DND-41 (cell line): ENCODE data around the gene ZNRF2.
"Not testable (repeated sequence)": the region's sequence is repeated elsewhere in the genome, so short reads cannot be mapped to it uniquely, and the experiment has no call there.

Experiments
- ATAC-seq: fragments of 200-7000 bp; cut with Tn5 transposase; 3 replicates; pipeline ENCODE4 v1.9.1; 2021; ENCODE audit warnings: low read depth; ENCODE audit not compliant: insufficient read depth
- DNase-seq: peaks from one replicate; pipeline ENCODE4 v3.0.0-alpha.2; 2020
- H2AFZ ChIP-seq: 2 replicates; pipeline ENCODE4 v1.6.0; 2012; ENCODE audit warnings: low read depth, low read length
- H3K27ac ChIP-seq: 2 replicates; pipeline ENCODE4 v1.5.1; 2012; ENCODE audit warnings: low read length, inconsistent platforms
- H3K27me3 ChIP-seq: fragments of 200-600 bp; sonication (generic); 2 replicates; pipeline ENCODE4 v1.6.0; 2012; ENCODE audit warnings: low read length, mild to moderate bottlenecking, inconsistent platforms; ENCODE audit not compliant: insufficient read depth, poor library complexity
- H3K36me3 ChIP-seq: 2 replicates; pipeline ENCODE4 v1.5.1; 2012; ENCODE audit warnings: low read length, inconsistent platforms; ENCODE audit not compliant: insufficient read depth
- H3K4me1 ChIP-seq: 2 replicates; pipeline ENCODE4 v1.5.1; 2012; ENCODE audit warnings: mild to moderate bottlenecking, low read length; ENCODE audit not compliant: insufficient read depth
- H3K4me2 ChIP-seq: 2 replicates; pipeline ENCODE4 v1.6.0; 2012; ENCODE audit warnings: mild to moderate bottlenecking, moderate library complexity, low read length, inconsistent platforms; ENCODE audit not compliant: insufficient read depth
- H3K4me3 ChIP-seq, 2 experiments: fragments of 200-600 bp in 1 of 2; shearing (Covaris generic) in 1 of 2; 2 replicates each; pipeline ENCODE4 v1.5.1; 2012 to 2016; ENCODE audit warnings: inconsistent platforms in 2 of 2, low read length in 2 of 2, mild to moderate bottlenecking in 2 of 2, low read depth in 1 of 2, moderate library complexity in 1 of 2
- H3K79me2 ChIP-seq: 2 replicates; pipeline ENCODE4 v1.6.0; 2012; ENCODE audit warnings: low read length, inconsistent platforms; ENCODE audit not compliant: insufficient read depth
- H3K9ac ChIP-seq: 2 replicates; pipeline ENCODE4 v1.6.0; 2012; ENCODE audit warnings: low read depth, mild to moderate bottlenecking, inconsistent platforms, low read length, moderate library complexity
- H3K9me3 ChIP-seq: 2 replicates; pipeline ENCODE4 v1.5.1; 2012; ENCODE audit warnings: low read length, moderate library complexity, mild to moderate bottlenecking, inconsistent platforms; ENCODE audit not compliant: insufficient read depth, severe bottlenecking
- H4K20me1 ChIP-seq: 2 replicates; pipeline ENCODE4 v1.6.0; 2012; ENCODE audit warnings: low read length; ENCODE audit not compliant: insufficient read depth
- EZH2 ChIP-seq: IDR thresholded peaks from 3 replicates; pipeline ENCODE4 v1.6.1; 2012; ENCODE audit warnings: borderline replicate concordance, low read depth, mild to moderate bottlenecking, moderate library complexity, low read length, inconsistent platforms; ENCODE audit not compliant: severe bottlenecking
- TF ChIP-seq, protein P1 (sequence below): IDR thresholded peaks from 2 replicates; pipeline ENCODE4 v1.5.1; 2012; ENCODE audit warnings: borderline replicate concordance, low read length, moderate library complexity, mild to moderate bottlenecking; ENCODE audit not compliant: poor library complexity, severe bottlenecking; ENCODE audit errors: extremely low read depth

The ZNRF2 gene

DNA sequence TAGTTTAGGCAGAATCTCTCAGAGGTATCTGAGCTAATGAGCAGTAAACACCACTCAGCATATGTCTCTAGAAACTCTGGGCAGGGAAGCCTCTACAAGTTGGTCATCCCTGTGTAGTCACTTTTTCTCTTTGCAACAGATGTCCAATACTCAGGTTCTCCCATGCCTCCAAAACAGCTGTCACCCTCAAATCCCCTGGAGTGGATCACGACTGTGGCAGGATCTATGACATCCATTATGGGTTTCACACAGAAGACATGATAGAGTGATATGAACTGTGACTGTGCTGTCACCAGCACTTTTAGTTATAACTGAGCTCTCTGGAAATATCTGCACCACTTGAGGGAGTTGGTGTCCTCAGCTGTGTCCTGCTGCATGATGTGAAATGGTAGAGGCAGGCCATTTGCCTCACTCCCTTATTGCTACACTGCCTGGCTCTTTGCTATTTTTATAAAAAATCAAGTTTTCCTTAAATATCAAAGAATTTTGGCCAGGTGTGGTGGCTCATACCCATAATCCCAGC lies 24.1 kb upstream of the ZNRF2 start:
- no peaks in the 10 kb centered on the region for H3K4me1 ChIP-seq
- no peak overlapping the region for H3K4me2 ChIP-seq
- no peak overlapping the region for H3K27ac ChIP-seq
- TF ChIP-seq, protein P1, sequence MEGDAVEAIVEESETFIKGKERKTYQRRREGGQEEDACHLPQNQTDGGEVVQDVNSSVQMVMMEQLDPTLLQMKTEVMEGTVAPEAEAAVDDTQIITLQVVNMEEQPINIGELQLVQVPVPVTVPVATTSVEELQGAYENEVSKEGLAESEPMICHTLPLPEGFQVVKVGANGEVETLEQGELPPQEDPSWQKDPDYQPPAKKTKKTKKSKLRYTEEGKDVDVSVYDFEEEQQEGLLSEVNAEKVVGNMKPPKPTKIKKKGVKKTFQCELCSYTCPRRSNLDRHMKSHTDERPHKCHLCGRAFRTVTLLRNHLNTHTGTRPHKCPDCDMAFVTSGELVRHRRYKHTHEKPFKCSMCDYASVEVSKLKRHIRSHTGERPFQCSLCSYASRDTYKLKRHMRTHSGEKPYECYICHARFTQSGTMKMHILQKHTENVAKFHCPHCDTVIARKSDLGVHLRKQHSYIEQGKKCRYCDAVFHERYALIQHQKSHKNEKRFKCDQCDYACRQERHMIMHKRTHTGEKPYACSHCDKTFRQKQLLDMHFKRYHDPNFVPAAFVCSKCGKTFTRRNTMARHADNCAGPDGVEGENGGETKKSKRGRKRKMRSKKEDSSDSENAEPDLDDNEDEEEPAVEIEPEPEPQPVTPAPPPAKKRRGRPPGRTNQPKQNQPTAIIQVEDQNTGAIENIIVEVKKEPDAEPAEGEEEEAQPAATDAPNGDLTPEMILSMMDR: no peak
- TF ChIP-seq EZH2: no peak
- no peak overlapping the region for H3K4me3 ChIP-seq
- ATAC-seq: no peak
- no peaks in the 10 kb centered on the region for H3K36me3 ChIP-seq
- DNase-seq: no peak
- H2AFZ ChIP-seq: no peak overlapping the region
- H3K27me3 ChIP-seq: no peaks in the 10 kb centered on the region
- no peaks in the 10 kb centered on the region for H3K9me3 ChIP-seq
- no peaks in the 10 kb centered on the region for H3K79me2 ChIP-seq
- no peaks in the 10 kb centered on the region for H4K20me1 ChIP-seq
- H3K9ac ChIP-seq: no peak overlapping the region

DNA sequence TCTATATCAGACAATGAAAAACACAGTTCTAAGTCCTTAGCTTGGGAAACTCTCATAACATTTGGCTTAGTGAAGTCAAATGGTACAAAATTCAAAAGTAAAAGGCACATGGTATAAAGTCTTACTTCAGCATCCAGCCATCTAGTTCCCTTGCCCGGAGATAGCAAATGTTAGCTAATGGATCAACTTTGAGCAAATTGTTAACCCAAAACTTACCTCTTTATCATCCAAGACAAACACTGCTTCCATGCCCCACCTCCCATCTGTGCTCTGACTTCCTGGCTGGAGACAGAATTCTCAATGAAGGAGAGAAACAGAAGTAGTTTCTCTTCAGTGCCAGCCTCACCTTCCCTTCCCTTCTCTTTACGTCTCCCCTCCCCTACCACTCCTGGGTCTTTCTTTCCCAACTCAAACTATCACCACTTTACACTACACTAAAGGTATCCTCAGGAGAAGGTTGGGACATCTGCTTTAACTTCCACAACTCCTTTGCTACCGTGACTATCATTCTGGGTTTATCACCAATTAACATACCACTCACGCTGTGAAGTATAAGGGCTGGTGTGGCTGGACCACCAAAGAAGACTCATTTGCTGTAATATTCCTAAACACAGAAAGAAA lies 21.2 kb upstream of the ZNRF2 start:
- Histone ChIP-seq H3K27ac (no peak overlapping the region), H3K9ac (no peak overlapping the region), H3K79me2 (no peaks in the 10 kb centered on the region), H3K36me3 (no peaks in the 10 kb centered on the region), H4K20me1 (no peaks in the 10 kb centered on the region), H3K4me3 (no peak overlapping the region), H3K9me3 (no peaks in the 10 kb centered on the region), H3K27me3 (no peaks in the 10 kb centered on the region), H3K4me1 (no peaks in the 10 kb centered on the region), H3K4me2 (no peak overlapping the region), H2AFZ (no peak overlapping the region)
- ATAC-seq (no peak), DNase-seq (no peak)
- TF ChIP-seq, protein P1: no peak
- no peak for TF ChIP-seq EZH2

DNA sequence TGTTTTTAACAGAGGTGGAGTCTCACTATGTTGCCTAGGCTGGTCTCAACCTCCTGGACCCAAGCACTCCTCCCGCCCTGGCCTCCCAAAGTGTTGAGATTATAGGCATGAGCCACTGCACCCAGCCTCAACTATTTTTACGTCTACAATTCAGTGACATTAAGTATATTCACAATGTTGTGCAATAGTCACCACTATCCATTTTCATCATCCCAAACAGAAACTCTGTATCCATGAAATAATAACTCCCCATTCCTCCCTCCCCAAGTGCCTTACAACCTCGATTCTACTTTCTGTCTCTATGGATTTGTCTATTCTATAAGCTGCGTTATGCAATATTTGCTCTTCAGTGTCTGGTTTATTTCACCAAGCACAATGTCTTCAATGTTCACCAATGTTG lies 20.3 kb upstream of the ZNRF2 start:
- no peaks in the 10 kb centered on the region for H3K79me2 ChIP-seq
- H3K27ac ChIP-seq: no peak overlapping the region
- no peaks in the 10 kb centered on the region for H3K9me3 ChIP-seq
- no peak overlapping the region for H3K4me3 ChIP-seq
- no peak overlapping the region for H3K4me2 ChIP-seq
- no peak overlapping the region for H3K9ac ChIP-seq
- no peaks in the 10 kb centered on the region for H3K36me3 ChIP-seq
- DNase-seq (no peak), ATAC-seq (no peak)
- H4K20me1 ChIP-seq: no peaks in the 10 kb centered on the region
- no peaks in the 10 kb centered on the region for H3K27me3 ChIP-seq
- TF ChIP-seq, protein P1: no peak
- no peak for TF ChIP-seq EZH2
- H2AFZ ChIP-seq: no peak overlapping the region
- no peaks in the 10 kb centered on the region for H3K4me1 ChIP-seq

DNA sequence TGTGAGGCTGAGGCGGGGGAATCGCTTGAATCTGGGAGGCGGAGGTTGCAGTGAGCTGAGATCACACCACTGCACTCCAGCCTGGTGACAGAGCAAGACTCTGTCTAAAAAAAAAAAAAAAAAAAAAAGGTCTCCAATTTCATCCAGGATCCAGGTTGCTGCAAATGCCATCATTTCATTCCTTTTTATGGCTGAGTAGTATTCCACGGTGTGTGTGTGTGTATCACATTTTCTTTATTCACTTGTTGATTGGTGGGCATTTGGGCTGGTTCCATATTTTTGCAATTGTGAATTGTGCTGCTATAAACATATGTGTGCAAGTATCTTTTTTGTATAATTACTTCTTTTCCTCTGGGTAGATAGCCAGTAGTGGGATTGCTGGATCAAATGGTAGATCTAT lies 19.2 kb upstream of the ZNRF2 start:
- H3K9me3 ChIP-seq, H3K4me1 ChIP-seq, H3K27ac ChIP-seq, H4K20me1 ChIP-seq, H3K79me2 ChIP-seq, H3K9ac ChIP-seq, ATAC-seq, DNase-seq, H2AFZ ChIP-seq, H3K27me3 ChIP-seq, H3K36me3 ChIP-seq, H3K4me2 ChIP-seq, H3K4me3 ChIP-seq: not testable (repeated sequence)
